ENCODE results near the gene NTNG1.

DNA sequence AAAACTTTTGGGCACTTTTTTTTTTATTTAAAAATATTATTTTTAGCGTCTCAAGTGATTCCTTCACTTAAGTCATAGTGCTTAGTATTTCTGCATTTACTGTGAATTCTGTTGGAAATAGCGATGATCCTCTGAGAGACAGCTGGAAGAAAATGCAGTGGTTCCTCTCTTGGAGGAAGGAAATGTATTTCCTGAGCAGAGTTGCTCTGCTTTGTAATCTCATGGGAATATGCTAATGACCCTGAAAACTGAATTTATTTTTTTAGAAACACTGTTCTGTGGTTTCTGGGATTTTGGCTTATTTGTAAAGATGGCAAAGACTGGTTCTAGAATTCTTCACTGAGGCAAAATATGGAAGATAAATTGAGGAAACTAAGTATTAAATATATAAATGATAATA lies 88.9 kb downstream of the NTNG1 start:
- TF ChIP-seq, protein P1, sequence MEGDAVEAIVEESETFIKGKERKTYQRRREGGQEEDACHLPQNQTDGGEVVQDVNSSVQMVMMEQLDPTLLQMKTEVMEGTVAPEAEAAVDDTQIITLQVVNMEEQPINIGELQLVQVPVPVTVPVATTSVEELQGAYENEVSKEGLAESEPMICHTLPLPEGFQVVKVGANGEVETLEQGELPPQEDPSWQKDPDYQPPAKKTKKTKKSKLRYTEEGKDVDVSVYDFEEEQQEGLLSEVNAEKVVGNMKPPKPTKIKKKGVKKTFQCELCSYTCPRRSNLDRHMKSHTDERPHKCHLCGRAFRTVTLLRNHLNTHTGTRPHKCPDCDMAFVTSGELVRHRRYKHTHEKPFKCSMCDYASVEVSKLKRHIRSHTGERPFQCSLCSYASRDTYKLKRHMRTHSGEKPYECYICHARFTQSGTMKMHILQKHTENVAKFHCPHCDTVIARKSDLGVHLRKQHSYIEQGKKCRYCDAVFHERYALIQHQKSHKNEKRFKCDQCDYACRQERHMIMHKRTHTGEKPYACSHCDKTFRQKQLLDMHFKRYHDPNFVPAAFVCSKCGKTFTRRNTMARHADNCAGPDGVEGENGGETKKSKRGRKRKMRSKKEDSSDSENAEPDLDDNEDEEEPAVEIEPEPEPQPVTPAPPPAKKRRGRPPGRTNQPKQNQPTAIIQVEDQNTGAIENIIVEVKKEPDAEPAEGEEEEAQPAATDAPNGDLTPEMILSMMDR (IDR thresholded peaks at IDR 0.05), result no peak
- no peak for TF ChIP-seq EZH2phosphoT487 (IDR thresholded peaks at IDR 0.05)

All from neural progenitor cell (in vitro differentiated cells).